ENCODE results near the gene KTN1. TPM values are rescaled to one million over a fixed set of nuclear protein-coding genes. Genes with fewer than 3 reads are reported as not detected.

The KTN1 gene
- total RNA-seq, 1 donor from 2014 or later, result 193 TPM

- Histone ChIP-seq H3K27me3 (ENCODE audit: insufficient read depth, low read length) (no peaks in the 10 kb centered on the region), H2AFZ (ENCODE audit: low read depth, low read length) (no peak overlapping the region), H3K36me3 (ENCODE audit: insufficient read depth, low read length) (peaks cover 43% of the 10 kb centered on the region), H3K4me1 (ENCODE audit: insufficient read depth, low read length) (no peaks in the 10 kb centered on the region), H3K4me2 (ENCODE audit: low read length) (no peak overlapping the region), H3K27ac (ENCODE audit: low read depth, low read length) (no peak overlapping the region), H3K9ac (ENCODE audit: low read length) (no peak overlapping the region), H3K79me2 (ENCODE audit: insufficient read depth, low read length) (peaks cover 7% of the 10 kb centered on the region), H3K4me3 (ENCODE audit: insufficient read depth, low read depth, low read length) (no peak overlapping the region), H3K9me3 (ENCODE audit: insufficient read depth, low read depth, low read length) (peaks cover 5% of the 10 kb centered on the region), H4K20me1 (ENCODE audit: insufficient read depth, low read length) (peaks cover 16% of the 10 kb centered on the region)
- no peaks in the 10 kb centered on the region for H3K27me3 Mint-ChIP-seq (ENCODE audit: low read depth, unreplicated experiment)
- H3K36me3 Mint-ChIP-seq (ENCODE audit: low read depth, unreplicated experiment), result peaks cover 30% of the 10 kb centered on the region
- H3K27ac Mint-ChIP-seq (ENCODE audit: unreplicated experiment), result no peak overlapping the region
- TF ChIP-seq EZH2 (IDR thresholded peaks at IDR 0.05; ENCODE audit: insufficient read depth, low read length), result no peak
- TF ChIP-seq, protein P1, sequence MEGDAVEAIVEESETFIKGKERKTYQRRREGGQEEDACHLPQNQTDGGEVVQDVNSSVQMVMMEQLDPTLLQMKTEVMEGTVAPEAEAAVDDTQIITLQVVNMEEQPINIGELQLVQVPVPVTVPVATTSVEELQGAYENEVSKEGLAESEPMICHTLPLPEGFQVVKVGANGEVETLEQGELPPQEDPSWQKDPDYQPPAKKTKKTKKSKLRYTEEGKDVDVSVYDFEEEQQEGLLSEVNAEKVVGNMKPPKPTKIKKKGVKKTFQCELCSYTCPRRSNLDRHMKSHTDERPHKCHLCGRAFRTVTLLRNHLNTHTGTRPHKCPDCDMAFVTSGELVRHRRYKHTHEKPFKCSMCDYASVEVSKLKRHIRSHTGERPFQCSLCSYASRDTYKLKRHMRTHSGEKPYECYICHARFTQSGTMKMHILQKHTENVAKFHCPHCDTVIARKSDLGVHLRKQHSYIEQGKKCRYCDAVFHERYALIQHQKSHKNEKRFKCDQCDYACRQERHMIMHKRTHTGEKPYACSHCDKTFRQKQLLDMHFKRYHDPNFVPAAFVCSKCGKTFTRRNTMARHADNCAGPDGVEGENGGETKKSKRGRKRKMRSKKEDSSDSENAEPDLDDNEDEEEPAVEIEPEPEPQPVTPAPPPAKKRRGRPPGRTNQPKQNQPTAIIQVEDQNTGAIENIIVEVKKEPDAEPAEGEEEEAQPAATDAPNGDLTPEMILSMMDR (IDR thresholded peaks at IDR 0.05; ENCODE audit: insufficient read depth, low read depth, low read length), result no peak
- H3K4me1 Mint-ChIP-seq (ENCODE audit: low read depth, unreplicated experiment), result peaks cover 8% of the 10 kb centered on the region
- FAIRE-seq, result no peak
- H3K9me3 Mint-ChIP-seq (ENCODE audit: unreplicated experiment), result peaks cover 3% of the 10 kb centered on the region
- no peak for DNase-seq (ENCODE audit: low read depth)
- no peak overlapping the region for H3K4me3 Mint-ChIP-seq (ENCODE audit: unreplicated experiment)
Measured at GRCh38 chr14:55621391-55621790, 41.4 kb downstream of the KTN1 start.

GRCh38 chr14:55624913-55625312, 44.9 kb downstream of the KTN1 start:
- Mint-ChIP-seq H3K4me3 (ENCODE audit: unreplicated experiment) (no peak overlapping the region), H3K27ac (ENCODE audit: unreplicated experiment) (no peak overlapping the region), H3K36me3 (ENCODE audit: low read depth, unreplicated experiment) (peaks cover 24% of the 10 kb centered on the region), H3K9me3 (ENCODE audit: unreplicated experiment) (peaks cover 3% of the 10 kb centered on the region), H3K4me1 (ENCODE audit: low read depth, unreplicated experiment) (peaks cover 8% of the 10 kb centered on the region), H3K27me3 (ENCODE audit: low read depth, unreplicated experiment) (no peaks in the 10 kb centered on the region)
- H3K4me2 ChIP-seq (ENCODE audit: low read length), result no peak overlapping the region
- FAIRE-seq (no peak), DNase-seq (ENCODE audit: low read depth) (peak; percentile 62)
- H3K27me3 ChIP-seq (ENCODE audit: insufficient read depth, low read length), result no peaks in the 10 kb centered on the region
- H3K79me2 ChIP-seq (ENCODE audit: insufficient read depth, low read length), result peaks cover 8% of the 10 kb centered on the region
- no peak overlapping the region for H3K9ac ChIP-seq (ENCODE audit: low read length)
- H3K9me3 ChIP-seq (ENCODE audit: insufficient read depth, low read depth, low read length), result peaks cover 4% of the 10 kb centered on the region
- TF ChIP-seq, protein P1 (IDR thresholded peaks at IDR 0.05; ENCODE audit: insufficient read depth, low read depth, low read length), result no peak
- no peak for TF ChIP-seq EZH2 (IDR thresholded peaks at IDR 0.05; ENCODE audit: insufficient read depth, low read length)
- H3K36me3 ChIP-seq (ENCODE audit: insufficient read depth, low read length), result peaks cover 26% of the 10 kb centered on the region
- no peak overlapping the region for H2AFZ ChIP-seq (ENCODE audit: low read depth, low read length)
- no peaks in the 10 kb centered on the region for H3K4me1 ChIP-seq (ENCODE audit: insufficient read depth, low read length)
- peaks cover 22% of the 10 kb centered on the region for H4K20me1 ChIP-seq (ENCODE audit: insufficient read depth, low read length)
- H3K4me3 ChIP-seq (ENCODE audit: insufficient read depth, low read depth, low read length), result no peak overlapping the region
- no peak overlapping the region for H3K27ac ChIP-seq (ENCODE audit: low read depth, low read length)

- no peak overlapping the region for H3K9ac ChIP-seq (ENCODE audit: low read length)
- Mint-ChIP-seq H3K4me1 (ENCODE audit: low read depth, unreplicated experiment) (peaks cover 8% of the 10 kb centered on the region), H3K27ac (ENCODE audit: unreplicated experiment) (no peak overlapping the region), H3K36me3 (ENCODE audit: low read depth, unreplicated experiment) (peaks cover 18% of the 10 kb centered on the region), H3K27me3 (ENCODE audit: low read depth, unreplicated experiment) (no peaks in the 10 kb centered on the region), H3K9me3 (ENCODE audit: unreplicated experiment) (peaks cover 3% of the 10 kb centered on the region), H3K4me3 (ENCODE audit: unreplicated experiment) (no peak overlapping the region)
- H3K27ac ChIP-seq (ENCODE audit: low read depth, low read length), result no peak overlapping the region
- H3K4me1 ChIP-seq (ENCODE audit: insufficient read depth, low read length), result no peaks in the 10 kb centered on the region
- no peaks in the 10 kb centered on the region for H3K9me3 ChIP-seq (ENCODE audit: insufficient read depth, low read depth, low read length)
- no peak overlapping the region for H3K4me2 ChIP-seq (ENCODE audit: low read length)
- peaks cover 24% of the 10 kb centered on the region for H3K36me3 ChIP-seq (ENCODE audit: insufficient read depth, low read length)
- no peaks in the 10 kb centered on the region for H3K27me3 ChIP-seq (ENCODE audit: insufficient read depth, low read length)
- H2AFZ ChIP-seq (ENCODE audit: low read depth, low read length), result no peak overlapping the region
- peaks cover 24% of the 10 kb centered on the region for H4K20me1 ChIP-seq (ENCODE audit: insufficient read depth, low read length)
- H3K4me3 ChIP-seq (ENCODE audit: insufficient read depth, low read depth, low read length), result no peak overlapping the region
- DNase-seq (ENCODE audit: low read depth) (no peak), FAIRE-seq (no peak)
- TF ChIP-seq, protein P1 (IDR thresholded peaks at IDR 0.05; ENCODE audit: insufficient read depth, low read depth, low read length), result no peak
- TF ChIP-seq EZH2 (IDR thresholded peaks at IDR 0.05; ENCODE audit: insufficient read depth, low read length), result no peak
- H3K79me2 ChIP-seq (ENCODE audit: insufficient read depth, low read length), result peaks cover 13% of the 10 kb centered on the region
Measured at GRCh38 chr14:55625481-55625880, 45.5 kb downstream of the KTN1 start.
